Diencephalon (tissue), 1 donor: ENCODE measurements around the gene GUCY1B1. TPM values are rescaled to one million over a fixed set of nuclear protein-coding genes. Genes with fewer than 3 reads are reported as not detected.

Experiments
- total RNA-seq: library from RNA; depleted of rRNA; stranded (reverse); fragments of >200 nt; gene quantifications from one replicate; pipeline ENCODE4 v1.2.3, GENCODE V29; 2014

Gene GUCY1B1
- 115 TPM for total RNA-seq

GRCh38 chr4:155758481-155759371 lies at the start of gene GUCY1B1:
Gene GUCY1B1, plus strand, starts transcription at chr4:155759021. Its CDS starts 120 bp downstream, at chr4:155759141.

Other genes starting within 250 kb of the GUCY1B1 start
- gene GUCY1A1, start 92.2 kb upstream of the GUCY1B1 start, total RNA-seq = 264 TPM
- not detected for gene ASIC5, start 107.3 kb downstream of the GUCY1B1 start, total RNA-seq
- 0.92 TPM for gene TDO2, start 144.7 kb downstream of the GUCY1B1 start, total RNA-seq
- gene CTSO, start 194.8 kb downstream of the GUCY1B1 start, total RNA-seq = 9.9 TPM